GM19467 (cell line): ENCODE results near the gene ZNF804B.
A peak's percentile ranks its signal among the peaks of the same experiment; 100 is the strongest.

Experiments used
- ATAC-seq: cut with Tn5 transposase; IDR thresholded peaks from one replicate; pipeline ENCODE4 v1.9.1; 2021; ENCODE audit warnings: mild to moderate bottlenecking, moderate library complexity; ENCODE audit not compliant: unreplicated experiment

ZNF804B gene

GRCh38 chr7:88835147-88835728, 75.7 kb downstream of the ZNF804B start:
- ATAC-seq: peak; percentile 94

- no peak for ATAC-seq
Observed at GRCh38 chr7:88842201-88842600, 82.7 kb downstream of the ZNF804B start.

GRCh38 chr7:88845091-88845490, 85.6 kb downstream of the ZNF804B start:
- no peak for ATAC-seq

GRCh38 chr7:88851220-88851619, 91.7 kb downstream of the ZNF804B start:
- no peak for ATAC-seq

GRCh38 chr7:88859288-88859687, 99.8 kb downstream of the ZNF804B start:
- no peak for ATAC-seq

- ATAC-seq: no peak
Observed at GRCh38 chr7:88866265-88866863, 106.9 kb downstream of the ZNF804B start.

- no peak for ATAC-seq
Observed at GRCh38 chr7:88867158-88867557, 107.7 kb downstream of the ZNF804B start.

GRCh38 chr7:88868456-88868855, 109.0 kb downstream of the ZNF804B start:
- ATAC-seq: no peak

GRCh38 chr7:88881136-88881535, 121.6 kb downstream of the ZNF804B start:
- no peak for ATAC-seq

- no peak for ATAC-seq
Observed at GRCh38 chr7:88885131-88885530, 125.6 kb downstream of the ZNF804B start.

GRCh38 chr7:88888684-88889083, 129.2 kb downstream of the ZNF804B start:
- ATAC-seq: no peak

- ATAC-seq: no peak
Observed at GRCh38 chr7:88910516-88910915, 151.0 kb downstream of the ZNF804B start.

GRCh38 chr7:88912852-88913251, 153.4 kb downstream of the ZNF804B start:
- no peak for ATAC-seq

GRCh38 chr7:88915615-88916014, 156.1 kb downstream of the ZNF804B start:
- no peak for ATAC-seq

GRCh38 chr7:88919478-88920131, 160.1 kb downstream of the ZNF804B start:
- ATAC-seq: no peak

- no peak for ATAC-seq
Observed at GRCh38 chr7:88922944-88923343, 163.4 kb downstream of the ZNF804B start.

GRCh38 chr7:88928276-88928675, 168.8 kb downstream of the ZNF804B start:
- ATAC-seq: no peak

- no peak for ATAC-seq
Observed at GRCh38 chr7:88929719-88930118, 170.2 kb downstream of the ZNF804B start.

GRCh38 chr7:88933285-88933684, 173.8 kb downstream of the ZNF804B start:
- ATAC-seq: no peak

- no peak for ATAC-seq
Observed at GRCh38 chr7:88942815-88943501, 183.5 kb downstream of the ZNF804B start.

- ATAC-seq: no peak
Observed at GRCh38 chr7:88951826-88952225, 192.3 kb downstream of the ZNF804B start.

- no peak for ATAC-seq
Observed at GRCh38 chr7:88964418-88964817, 204.9 kb downstream of the ZNF804B start.
